Measurements from ENCODE around the gene SLC6A9.

The SLC6A9 gene

DNA sequence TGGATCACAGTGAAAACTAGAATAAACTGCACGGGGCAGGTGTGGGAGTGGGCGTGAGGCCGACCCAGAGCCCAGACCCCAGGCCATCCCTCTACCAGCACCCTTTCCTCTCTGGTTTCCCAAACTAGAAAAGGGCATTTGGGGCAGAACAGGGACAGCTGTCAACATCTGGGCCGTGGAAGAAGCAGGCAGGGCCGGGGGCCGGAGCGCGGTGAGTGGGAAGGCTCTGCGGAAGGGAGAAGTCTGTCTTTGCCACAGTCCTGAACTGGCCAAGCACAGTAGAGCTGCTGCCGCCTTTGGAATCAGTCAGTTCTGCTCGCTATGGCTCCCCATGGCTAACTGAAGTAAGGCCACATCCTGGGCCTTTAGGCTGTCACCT, 33.3 kb downstream of the SLC6A9 start:
- DNase-seq = no peak

DNA sequence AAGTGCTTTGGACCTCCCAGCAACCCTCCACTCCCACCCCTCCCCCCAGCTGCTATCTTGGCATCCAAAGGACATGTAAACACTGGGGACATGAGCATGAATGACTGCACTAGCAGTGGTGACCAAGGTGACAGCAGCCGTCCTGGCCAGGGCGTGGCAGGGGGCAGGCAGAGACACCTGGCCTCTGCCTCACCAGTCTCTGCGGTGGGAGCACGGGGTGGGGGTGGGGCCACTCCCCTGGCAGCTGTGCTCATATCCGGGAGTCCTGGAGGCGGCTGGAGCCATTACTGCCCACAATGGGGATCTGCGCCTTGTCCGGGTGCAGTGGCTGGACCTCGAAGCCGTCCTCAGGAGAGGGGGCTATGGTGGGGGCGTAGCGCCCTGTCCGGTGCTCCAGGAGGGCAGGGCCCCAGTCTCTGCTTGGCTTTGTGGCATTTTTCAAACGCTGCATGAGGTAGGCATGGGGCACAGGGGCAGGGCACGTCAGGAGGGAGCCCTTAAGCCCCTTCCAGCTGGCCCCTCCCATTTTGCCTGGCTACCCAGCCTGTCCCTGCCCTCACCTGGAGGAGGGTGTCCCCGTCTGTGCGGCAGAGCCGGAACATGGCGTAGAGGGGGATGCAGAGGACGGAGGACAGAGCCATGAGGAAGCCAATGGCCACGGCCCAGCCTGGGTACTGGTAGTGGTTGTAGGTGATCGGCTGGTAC, 33.8 kb downstream of the SLC6A9 start:
- DNase-seq = peak; percentile 30

DNA sequence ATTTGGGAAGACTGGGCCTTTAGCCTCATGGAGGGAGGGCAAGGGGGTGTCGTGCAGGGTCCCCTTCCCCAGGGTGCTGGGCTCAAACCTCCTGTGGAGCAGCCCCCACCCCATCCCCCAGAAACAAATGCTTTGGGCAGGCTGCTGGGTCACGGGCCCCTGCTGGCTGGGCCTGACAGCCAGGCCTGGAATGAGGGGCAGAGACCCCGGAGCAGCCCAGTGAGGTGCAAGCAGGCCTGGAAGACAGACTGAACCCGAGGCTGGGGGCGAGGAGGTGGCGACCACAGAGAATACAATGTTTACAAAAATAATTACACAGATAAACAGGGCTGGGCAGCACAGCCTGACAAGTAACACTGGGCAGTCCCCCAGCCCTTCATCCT, 34.5 kb downstream of the SLC6A9 start:
- no peak for DNase-seq

DNA sequence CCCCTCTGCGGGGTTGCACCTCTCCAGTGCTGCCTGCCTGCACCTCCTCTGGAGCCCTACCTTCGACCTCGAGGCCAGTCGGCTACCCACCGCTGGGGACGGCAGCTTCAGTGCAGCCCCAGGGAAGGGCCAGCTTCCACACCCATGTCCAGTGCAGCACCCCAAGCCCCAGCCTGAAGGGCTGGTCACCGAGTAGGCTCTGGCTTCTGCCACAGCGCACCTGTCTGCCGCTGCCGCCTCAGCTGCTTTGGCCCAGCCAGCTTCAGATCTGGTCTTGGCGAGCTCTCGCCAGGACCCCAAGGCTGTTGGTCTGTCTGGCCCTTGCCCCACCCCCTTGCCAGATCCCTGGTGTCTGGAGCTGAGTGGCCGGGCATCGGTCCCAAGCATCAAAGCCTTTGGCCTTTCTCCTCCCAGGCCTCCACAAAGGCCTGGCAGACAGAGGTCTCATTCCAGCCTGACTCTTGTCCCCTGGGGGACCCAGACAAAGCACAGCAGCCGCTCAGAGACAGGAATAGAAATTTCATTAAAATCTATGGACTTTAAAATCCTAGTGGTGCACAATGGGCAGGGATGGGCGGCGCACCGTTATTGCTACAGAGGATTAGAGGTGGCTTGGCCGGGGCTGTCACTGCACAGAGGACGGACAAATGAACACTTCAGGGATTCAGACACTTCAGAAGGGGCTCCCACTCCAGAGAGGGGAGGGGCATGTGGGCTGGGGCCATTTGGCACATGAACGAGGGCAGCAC, 35.1 kb downstream of the SLC6A9 start:
- no peak for DNase-seq

DNA sequence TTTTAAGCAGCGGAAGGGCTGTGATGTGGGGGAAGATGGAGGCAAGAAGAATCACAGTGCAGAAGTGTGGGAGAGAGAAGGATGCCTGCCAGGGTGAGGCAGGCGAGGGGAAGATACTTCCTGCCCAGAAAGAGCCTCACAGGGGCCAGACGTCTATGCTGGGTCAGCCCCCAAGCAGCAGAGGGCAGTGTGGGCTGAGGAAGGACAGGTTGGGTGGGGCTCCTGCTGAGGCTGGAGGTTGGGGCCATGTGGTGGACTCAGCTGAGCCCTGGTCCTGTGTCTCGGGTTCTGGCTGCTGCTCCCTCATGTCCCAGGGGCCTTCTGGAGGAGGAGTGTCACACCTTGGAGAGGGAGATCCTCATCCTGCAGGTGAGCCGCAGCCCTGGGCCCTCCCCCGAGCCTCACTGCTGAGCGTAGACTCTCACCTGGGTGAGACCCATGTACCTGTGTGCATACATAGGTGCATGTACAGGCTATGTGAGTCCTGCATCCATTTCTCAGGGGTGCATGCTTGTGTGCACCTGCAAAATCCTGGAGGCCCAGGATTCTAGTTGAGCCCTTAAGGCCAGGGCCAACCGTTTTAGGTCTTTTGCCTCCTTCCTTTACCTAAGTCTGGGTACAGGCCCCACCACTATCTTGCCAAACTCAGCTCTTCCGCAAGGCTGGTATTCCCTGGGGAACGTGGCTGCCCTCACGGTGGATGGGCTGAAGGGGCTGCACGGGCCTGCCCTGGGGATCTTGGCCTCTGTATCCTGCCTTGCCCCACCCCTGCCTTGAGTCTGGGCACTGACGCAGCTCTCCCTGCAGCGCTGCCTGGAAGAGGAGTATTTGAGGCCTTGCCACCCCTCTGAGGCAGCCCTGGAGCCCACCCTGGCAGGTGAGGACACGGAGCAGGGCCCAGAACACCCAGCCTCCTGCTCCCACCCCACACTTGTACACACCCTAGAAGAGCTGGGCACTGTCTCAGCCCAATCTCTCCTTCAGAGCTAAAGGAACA, 36.2 kb downstream of the SLC6A9 start:
- peak; percentile 12 for DNase-seq

DNA sequence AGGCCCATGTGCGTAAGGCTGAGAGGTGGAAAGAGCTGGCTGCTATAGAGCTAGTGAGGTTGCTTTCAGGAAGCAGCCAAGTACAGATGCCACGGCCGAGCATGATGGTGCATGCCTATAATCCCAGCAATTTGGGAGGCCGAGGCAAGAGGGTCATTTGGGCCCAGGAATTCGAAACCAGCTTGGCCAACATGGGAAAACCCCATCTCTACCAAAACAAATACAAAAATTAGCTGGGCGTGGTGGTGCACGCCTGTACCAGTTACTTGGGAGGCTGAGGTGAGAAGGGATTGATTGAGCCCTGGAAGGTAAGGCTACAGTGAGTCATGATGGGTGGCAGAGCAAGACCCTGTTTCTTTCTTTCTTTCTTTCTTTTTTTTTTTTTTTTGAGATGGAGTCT, 37.2 kb downstream of the SLC6A9 start:
- no peak for DNase-seq

DNA sequence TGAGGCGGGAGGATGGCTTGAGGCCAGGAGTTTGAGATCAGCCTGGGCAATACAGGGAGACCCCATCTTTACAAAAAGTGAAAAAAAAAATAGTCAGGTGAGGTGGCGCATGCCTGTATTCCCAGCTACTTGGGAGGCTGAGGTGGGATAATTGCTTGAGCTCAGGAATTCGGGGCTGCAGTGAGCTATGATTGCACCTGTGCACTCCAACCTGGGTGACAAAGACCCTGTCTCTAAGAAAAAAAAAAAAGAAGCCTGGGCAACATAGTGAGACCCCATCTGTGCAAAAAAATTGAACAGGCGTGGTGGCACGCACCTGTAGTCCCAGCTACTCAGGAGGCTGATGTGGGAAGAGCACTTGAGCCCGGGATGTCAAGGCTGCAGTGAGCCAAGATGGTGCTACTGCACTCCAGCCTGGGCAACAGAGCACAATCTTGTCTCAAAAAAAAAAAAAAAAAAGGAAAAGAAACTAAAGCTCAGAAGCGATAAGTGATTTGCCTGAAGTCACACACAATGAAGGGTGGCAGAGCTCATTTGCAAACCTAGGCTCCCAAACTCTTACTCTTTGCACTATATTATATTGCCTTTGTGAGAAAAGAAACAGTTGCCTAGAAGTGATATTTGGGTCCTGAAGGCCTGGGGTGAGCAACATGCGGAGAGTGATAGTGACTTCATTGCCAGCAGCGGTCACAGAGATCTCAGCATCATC, 37.9 kb downstream of the SLC6A9 start:
- no peak for DNase-seq

DNA sequence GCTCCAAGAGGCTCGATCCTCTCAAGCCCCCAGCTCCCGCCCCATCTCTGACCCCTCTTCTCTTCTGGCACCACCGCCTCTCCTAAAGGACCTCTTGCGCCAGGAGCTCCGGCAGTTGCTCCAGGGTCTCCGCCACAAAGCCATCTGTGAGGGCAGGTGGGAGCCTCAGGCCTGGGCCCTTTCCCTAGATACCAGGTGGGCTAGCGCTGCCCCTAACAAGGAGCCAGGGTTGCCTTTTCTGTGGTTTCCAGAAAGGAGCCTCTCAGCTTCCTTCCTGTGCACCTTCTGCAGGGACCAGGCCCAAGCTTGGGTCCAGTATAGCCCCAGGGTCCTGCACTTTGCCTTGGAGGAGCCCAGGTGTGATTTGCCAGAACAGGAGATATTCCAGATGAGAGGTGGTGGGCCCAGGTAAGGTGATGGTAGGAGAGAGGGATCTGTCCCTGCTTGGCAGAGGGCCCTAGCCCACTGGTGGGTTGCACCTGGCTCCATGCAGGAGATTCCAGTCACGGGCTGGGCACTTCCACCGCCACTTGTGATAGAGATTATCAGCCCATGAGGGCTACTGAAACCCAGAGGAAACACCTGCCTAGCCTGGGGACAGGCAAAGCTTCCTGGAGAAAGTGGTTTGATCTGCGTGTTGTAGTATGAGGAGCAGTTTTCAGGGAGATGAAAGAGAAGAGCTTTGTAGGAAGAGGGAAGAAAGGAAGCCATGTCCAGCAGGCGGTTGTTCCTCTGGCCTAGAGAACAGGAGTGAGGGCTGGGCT, 38.8 kb downstream of the SLC6A9 start:
- no peak for DNase-seq

DNA sequence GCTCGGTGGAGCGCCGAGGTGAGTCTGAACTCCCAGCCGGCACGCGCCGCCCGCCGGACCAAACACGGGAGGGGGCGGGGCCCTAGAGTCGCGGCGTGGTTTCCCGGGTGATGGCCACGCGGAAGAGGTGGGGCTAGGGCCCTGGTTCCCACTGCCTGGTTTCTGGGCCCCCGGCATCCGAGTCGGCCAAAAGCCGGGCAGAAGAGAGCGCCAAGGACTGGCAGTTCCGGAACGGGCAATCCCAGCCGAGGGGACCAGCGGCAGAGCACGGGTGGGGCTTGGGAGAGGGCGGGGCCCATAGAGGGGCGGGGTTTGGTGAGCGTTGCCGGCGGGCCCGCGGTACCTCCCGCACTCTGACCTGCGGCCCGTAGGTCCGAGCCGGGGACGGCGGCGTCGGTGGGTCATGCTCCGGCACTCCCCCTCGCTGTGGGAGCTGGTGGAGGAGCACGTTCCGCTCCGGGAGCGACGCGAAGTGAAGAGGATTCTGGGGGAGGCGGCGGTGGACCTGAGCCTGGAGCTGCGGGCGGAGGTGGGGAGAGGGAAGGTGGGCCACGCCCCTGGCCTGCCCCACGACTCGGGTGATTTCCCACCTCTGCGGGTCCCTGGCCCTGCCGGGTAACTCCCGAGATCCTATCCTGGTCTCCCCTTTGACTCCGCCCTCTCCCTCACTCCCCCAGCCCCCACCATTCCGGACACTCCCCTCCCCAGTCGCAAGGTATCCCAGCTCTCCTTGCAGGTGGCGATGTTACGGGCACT, 39.6 kb downstream of the SLC6A9 start, which contains the start of gene CCDC24:
Gene CCDC24 (plus strand): TSS at position 124 of the 756 bp plus-strand sequence. CDS start 280 bp downstream, at position 404.
- DNase-seq = peak; percentile 19

DNA sequence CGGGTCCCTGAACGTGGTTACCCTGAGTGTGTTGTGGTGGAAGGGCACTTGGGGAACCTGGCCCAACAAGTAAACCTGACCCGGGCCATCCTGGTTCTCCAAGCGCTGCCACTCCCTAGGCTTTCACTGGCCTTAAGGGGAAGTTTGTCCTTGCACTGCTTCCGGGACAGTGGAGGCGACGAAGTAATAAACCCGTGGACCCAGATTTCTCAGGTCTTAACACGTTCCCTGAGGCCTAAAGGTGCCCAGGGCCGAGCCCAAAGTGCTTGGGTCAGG, 40.1 kb downstream of the SLC6A9 start:
- no peak for DNase-seq

DNA sequence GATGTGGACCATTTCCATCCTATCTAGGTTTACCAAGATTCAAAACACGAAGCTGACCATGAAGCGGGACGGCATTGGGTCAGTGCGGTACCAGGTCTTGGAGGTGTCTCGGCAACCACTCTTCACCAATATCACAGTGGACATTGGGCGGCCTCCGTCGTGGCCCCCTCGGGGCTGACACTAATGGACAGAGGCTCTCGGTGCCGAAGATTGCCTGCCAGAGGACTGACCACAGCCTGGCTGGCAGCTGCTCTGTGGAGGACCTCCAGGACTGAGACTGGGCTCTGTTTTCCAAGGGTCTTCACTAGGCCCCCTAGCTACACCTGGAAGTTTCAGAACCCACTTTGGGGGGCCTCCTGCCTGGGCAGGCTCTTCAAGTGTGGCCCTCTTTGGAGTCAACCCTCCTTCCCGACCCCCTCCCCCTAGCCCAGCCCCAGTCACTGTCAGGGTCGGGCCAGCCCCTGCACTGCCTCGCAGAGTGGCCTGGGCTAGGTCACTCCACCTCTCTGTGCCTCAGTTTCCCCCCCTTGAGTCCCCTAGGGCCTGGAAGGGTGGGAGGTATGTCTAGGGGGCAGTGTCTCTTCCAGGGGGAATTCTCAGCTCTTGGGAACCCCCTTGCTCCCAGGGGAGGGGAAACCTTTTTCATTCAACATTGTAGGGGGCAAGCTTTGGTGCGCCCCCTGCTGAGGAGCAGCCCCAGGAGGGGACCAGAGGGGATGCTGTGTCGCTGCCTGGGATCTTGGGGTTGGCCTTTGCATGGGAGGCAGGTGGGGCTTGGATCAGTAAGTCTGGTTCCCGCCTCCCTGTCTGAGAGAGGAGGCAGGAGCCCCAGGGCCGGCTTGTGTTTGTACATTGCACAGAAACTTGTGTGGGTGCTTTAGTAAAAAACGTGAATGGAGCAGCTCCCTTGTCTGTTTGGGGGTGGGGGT, 40.7 kb downstream of the SLC6A9 start:
- DNase-seq = no peak

DNA sequence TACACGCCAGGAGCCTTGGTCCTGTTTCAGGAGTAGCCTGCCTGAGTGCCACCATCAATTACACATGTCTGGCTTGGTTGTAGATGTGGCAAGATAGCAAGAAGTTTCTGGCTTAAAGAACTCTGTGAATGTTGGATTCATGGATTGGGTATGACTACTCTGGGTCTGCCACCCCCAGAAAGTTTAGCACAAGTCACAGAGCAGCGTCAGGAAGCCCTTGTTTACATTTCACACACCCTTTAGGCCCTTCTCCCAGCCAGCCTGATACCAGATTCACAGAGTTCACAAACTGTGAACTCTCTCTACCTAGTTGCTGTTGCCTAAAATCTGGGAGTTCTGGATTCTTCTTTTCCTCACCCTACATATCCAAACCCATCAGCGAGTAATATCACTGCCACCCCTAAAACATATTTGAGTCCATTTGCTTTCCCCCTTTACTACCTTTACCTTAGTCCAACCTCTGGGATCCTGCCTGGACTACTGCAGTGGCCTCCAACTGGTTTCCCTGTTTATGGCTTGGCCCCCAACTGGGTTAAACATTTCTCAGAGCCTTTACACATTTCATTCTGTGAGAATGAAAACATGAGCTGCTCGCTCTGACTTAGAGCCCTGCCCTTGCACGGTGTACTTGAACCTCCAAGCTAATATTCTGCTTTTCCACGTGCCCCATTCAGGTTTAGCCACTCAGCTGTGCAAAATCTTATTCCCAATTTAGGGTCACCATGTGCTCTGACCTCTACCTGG, 43.9 kb downstream of the SLC6A9 start:
- no peak for DNase-seq

DNA sequence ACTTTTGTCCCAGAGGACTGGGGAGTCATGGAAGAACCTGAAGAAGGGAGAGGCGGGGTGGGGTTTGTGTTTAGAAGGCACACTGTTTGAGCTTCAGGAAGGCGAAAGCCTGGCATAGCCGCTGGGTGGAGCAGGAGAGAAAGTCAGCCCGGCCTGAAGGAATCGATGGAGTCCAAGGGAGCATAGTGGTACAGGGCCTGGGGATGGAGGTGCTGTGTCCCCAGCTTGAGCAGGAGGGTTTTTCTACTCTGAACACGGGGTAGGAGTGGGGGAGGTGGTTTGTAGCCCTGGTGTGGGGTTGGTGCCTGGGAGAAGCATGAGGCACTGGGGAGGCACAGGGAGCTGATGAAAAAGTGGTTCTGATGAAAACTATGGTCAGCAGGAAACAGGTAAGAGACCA, 44.5 kb downstream of the SLC6A9 start:
- no peak for DNase-seq

DNA sequence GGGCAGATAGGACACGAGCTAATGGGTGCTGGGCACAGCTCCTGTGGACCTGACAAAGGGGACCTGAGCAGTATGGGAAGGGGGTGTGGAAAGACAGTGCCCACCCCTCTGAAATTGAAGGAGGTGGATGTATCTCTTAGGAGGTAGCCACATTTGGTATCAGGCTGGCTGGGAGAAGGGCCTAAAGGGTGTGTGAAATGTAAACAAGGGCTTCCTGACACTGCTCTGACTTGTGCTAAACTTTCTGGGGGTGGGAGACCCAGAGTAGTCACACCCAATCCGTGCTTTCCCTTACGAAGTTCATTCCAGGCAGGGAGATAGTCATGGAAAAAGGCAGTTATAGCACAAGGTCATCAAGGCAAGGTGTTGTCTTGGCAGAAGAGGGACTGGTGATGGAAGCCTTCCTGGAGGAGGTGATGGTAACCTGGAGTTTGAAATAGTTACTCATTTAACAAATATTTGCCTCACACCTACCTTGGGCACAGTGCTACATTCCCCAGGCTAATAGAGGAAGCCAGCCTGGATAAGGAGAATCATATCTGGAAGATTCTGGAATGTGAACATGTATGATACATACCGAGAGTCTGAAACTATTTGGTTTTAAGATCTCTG, 45.2 kb downstream of the SLC6A9 start:
- DNase-seq = no peak

DNA sequence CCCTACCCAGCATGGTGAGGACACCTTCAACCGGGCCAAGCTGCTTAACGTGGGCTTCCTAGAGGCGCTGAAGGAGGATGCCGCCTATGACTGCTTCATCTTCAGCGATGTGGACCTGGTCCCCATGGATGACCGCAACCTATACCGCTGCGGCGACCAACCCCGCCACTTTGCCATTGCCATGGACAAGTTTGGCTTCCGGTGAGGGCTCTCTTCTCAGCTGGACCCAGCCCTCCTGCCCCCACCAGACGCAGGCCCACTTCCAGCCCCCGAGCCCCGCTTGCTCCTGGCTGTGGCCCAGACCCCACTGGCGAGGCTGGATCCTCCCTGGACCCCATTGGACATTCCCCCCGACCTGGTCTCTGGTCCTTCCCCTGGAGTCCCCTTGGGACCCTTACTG, 46.4 kb downstream of the SLC6A9 start:
- no peak for DNase-seq

DNA sequence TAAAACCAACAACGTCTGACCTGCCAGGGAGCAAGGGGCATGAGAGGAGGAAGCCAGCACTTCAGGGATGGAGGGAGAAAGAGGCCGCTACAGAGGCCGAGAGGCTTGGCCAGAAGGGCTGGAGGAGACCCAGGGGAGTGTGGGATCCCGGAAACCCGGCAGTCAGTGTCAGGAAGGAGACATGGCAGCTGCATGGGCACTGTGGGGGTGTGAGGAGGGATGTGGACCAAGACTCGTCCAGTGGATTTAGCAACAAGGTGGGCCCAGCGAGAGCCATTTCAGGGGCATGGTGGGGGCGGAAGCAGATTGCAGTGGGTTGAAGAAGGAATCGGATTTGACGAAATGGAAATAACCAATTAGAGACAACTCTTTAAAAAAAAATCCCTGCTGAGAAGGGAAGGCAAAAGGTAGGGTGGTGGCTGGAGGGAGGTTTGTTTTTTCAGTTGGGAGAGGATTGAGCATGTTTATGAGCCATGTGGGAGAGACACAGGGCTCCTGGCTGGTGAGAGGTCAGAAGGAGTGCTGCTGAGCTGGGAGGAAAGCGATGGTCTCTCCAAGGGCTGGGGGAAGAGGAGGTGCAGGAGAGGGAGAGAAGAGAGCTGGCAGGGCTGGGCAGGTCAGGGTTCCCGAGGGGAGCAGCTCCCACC, 47.9 kb downstream of the SLC6A9 start:
- DNase-seq = no peak

DNA sequence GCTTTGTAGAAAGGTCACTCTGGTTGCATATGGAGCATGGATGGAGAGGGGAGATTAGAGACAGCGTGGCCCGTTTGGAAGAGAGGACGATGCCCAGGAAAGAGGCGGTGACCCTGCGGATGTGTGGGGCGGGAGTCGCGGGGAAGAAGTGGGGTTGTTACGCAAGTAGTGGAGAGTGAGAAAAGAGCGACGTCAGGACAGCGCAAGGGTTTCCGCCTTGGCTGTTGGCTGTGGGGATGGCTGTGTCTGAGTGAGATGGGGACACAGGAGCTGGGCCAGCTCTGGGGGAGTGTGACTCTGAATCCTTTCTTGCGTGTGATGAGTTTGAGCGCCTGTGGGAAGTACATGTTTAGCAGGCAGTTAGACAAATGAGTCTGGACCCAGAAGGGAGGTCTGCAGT, 48.5 kb downstream of the SLC6A9 start:
- DNase-seq = no peak

DNA sequence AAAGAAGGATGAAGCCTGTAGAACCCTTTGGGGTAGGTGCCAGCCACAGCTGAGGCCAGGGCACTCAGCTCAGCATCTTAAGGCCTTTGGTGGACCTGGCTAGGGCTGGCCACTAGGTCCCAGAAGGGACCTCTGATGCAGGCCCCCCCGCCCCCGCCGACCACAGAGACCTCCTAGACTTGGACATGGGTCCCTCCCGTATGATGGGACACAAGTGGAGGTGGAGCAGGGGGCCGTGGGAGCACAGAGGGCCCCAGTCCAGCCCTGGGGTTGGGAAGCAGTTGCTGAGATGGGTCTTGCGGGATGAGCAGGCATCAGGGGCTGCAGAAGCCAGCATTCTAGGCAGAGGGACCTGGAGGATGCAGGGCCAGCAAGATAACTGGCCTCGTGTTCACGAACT, 49.0 kb downstream of the SLC6A9 start:
- no peak for DNase-seq

DNA sequence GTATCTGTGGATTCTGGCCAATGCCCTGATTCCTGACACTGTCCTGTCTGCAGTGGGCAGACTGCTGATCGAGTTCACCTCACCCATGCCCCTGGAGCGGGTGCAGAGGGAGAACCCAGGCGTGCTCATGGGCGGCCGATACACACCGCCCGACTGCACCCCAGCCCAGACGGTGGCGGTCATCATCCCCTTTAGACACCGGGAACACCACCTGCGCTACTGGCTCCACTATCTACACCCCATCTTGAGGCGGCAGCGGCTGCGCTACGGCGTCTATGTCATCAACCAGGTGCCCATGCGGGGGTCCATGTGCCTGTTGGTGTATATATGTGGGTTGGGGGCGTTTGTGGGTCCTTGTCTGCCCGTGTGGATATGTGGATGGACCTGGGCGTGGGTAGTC, 49.6 kb downstream of the SLC6A9 start:
- DNase-seq = no peak
